K562 (cell line): ENCODE results near the gene PDZRN4. TPM values are rescaled to one million over a fixed set of nuclear protein-coding genes. Genes with fewer than 3 reads are reported as not detected.

Source experiments
- ATAC-seq: fragments of 200-7000 bp; cut with Tn5 transposase; 3 replicates; pipeline ENCODE4 v1.9.1; 2020; ENCODE audit warnings: moderate library complexity
- BruUV-seq: library from RNA; stranded (reverse); fragments of 400-500 nt; replicated peaks from 2 replicates; lab custom pipeline; 2021; lab: Mats Ljungman, UMichigan
- CTCF ChIA-PET: fragments of 300-600 bp; formaldehyde crosslinking; extraction: SDS; loops from one replicate; lab custom pipeline; 2021; ENCODE audit warnings: low intra/inter-chr PET ratio; lab: Yijun Ruan, JAX
- POLR2A ChIA-PET: fragments of 300-600, 350-650 bp; sonication (Branson Sonifier 250); formaldehyde crosslinking; extraction: SDS; loops from one replicate; lab custom pipeline; 2021; ENCODE audit warnings: antibody characterized with exemption, inconsistent platforms; lab: Yijun Ruan, JAX
- DNase-seq, 4 experiments: peaks; one replicate each; pipeline versions ENCODE4 v3.0.0 to v3.0.0-alpha.2; 2011 to 2018; ENCODE audit warnings: low spot score in 3 of 4, mixed read lengths in 3 of 4; ENCODE audit errors: extremely low read depth in 1 of 4
- FAIRE-seq: peaks from 2 replicates; lab custom pipeline; 2011; peaks lifted over from hg19 to GRCh38; lab: Jason Lieb, UNC
- H2AFZ ChIP-seq: 2 replicates; pipeline ENCODE4 v1.6.0; 2011; ENCODE audit warnings: low read depth, low read length, control low read depth, inconsistent platforms
- H3K27ac ChIP-seq: fragments of 200-600 bp; 3 replicates; pipeline ENCODE4 v1.8.0; 2011; ENCODE audit warnings: low read depth, mild to moderate bottlenecking, control low read depth, inconsistent platforms, low read length, moderate library complexity, mixed read lengths; ENCODE audit errors: extremely low read depth
- H3K27me3 ChIP-seq, 2 experiments: fragments of 300-600 bp in 1 of 2; 2 replicates in 1 of 2; 3 replicates in 1 of 2; pipeline versions ENCODE4 v1.6.0 to v1.8.0; 2011; ENCODE audit warnings: inconsistent platforms in 2 of 2, low read length in 2 of 2, mild to moderate bottlenecking in 1 of 2, mixed read lengths in 1 of 2, moderate library complexity in 1 of 2; ENCODE audit not compliant: control insufficient read depth in 2 of 2, insufficient read depth in 2 of 2
- H3K36me3 ChIP-seq: fragments of 300-600 bp; 3 replicates; pipeline ENCODE4 v1.8.0; 2011; ENCODE audit warnings: mild to moderate bottlenecking, low read length, inconsistent platforms; ENCODE audit not compliant: control insufficient read depth, insufficient read depth
- H3K4me1 ChIP-seq, 2 experiments: fragments of 200-600 bp in 1 of 2; replicated peaks in 1 of 2; 2 replicates in 1 of 2; 3 replicates in 1 of 2; pipeline versions ENCODE4 v1.5.1 to v1.8.0; 2011; ENCODE audit warnings: inconsistent platforms in 2 of 2, low read length in 2 of 2, mild to moderate bottlenecking in 1 of 2, mixed read lengths in 1 of 2, moderate library complexity in 1 of 2; ENCODE audit not compliant: control insufficient read depth in 2 of 2, insufficient read depth in 2 of 2
- H3K4me2 ChIP-seq: 2 replicates; pipeline ENCODE4 v1.6.1; 2011; ENCODE audit warnings: low read length, control low read depth, inconsistent platforms, mixed read lengths; ENCODE audit not compliant: insufficient read depth
- H3K4me3 ChIP-seq: fragments of 200-600 bp; sonication (generic), shearing (Covaris generic); 2 replicates; pipeline ENCODE4 v1.5.1; 2016; ENCODE audit warnings: control low read depth, inconsistent platforms
- H3K79me2 ChIP-seq: fragments of 200-600 bp; 3 replicates; pipeline ENCODE4 v1.8.0; 2011; ENCODE audit warnings: low read length, inconsistent platforms; ENCODE audit not compliant: control insufficient read depth, insufficient read depth
- H3K9ac ChIP-seq, 2 experiments: 2 replicates each; pipeline versions ENCODE4 v1.6.0 to v1.6.1; 2011; ENCODE audit warnings: low read depth in 2 of 2, low read length in 2 of 2, control low read depth in 1 of 2, inconsistent platforms in 1 of 2, mild to moderate bottlenecking in 1 of 2, mixed read lengths in 1 of 2; ENCODE audit not compliant: insufficient read depth in 1 of 2
- H3K9me1 ChIP-seq: one replicate; pipeline ENCODE4 v1.6.0; 2011; ENCODE audit warnings: inconsistent platforms, mild to moderate bottlenecking, low read length, moderate library complexity; ENCODE audit not compliant: control insufficient read depth, insufficient read depth
- H3K9me3 ChIP-seq: replicated peaks from 2 replicates; pipeline ENCODE4 v1.5.1; 2011; ENCODE audit warnings: low read depth, low read length, inconsistent platforms; ENCODE audit not compliant: control insufficient read depth, insufficient read depth
- H4K20me1 ChIP-seq: replicated peaks from 2 replicates; pipeline ENCODE4 v1.6.1; 2011; ENCODE audit warnings: low read length, inconsistent platforms, mixed read lengths; ENCODE audit not compliant: control insufficient read depth, insufficient read depth
- HEY1 ChIP-seq: fragments of 250-450 bp; sonication (Bioruptor Pico); IDR thresholded peaks from 2 replicates; pipeline ENCODE4 v1.5.0; 2020; ENCODE audit warnings: mild to moderate bottlenecking, moderate library complexity, borderline replicate concordance
- HMGN3 ChIP-seq: IDR thresholded peaks from 2 replicates; pipeline ENCODE4 v1.6.1; 2011; ENCODE audit warnings: borderline replicate concordance, low read depth, mild to moderate bottlenecking, mixed read lengths, low read length; ENCODE audit not compliant: insufficient read length; ENCODE audit errors: extremely low read depth
- KDM4B ChIP-seq, 2 experiments: fragments of 450-650 bp in 1 of 2; sonication (generic) in 1 of 2; IDR thresholded peaks; 2 replicates each; pipeline ENCODE4 v1.6.1; 2016 to 2017; ENCODE audit warnings: borderline replicate concordance in 2 of 2, antibody characterized with exemption in 1 of 2, low read depth in 1 of 2, mild to moderate bottlenecking in 1 of 2
- MCM3 ChIP-seq: fragments of 450-650 bp; IDR thresholded peaks from 2 replicates; pipeline ENCODE4 v1.6.1; 2016
- NFIX ChIP-seq: fragments of 250-450 bp; sonication (Bioruptor Pico); IDR thresholded peaks from 2 replicates; pipeline ENCODE4 v1.4.0; 2020; ENCODE audit warnings: low read depth, mild to moderate bottlenecking, moderate library complexity
- RBM14 ChIP-seq: fragments of 200-400 bp; formaldehyde crosslinking; IDR thresholded peaks from 2 replicates; pipeline ENCODE4 v1.6.1; 2018; ENCODE audit warnings: low read depth, mild to moderate bottlenecking, low read length, moderate library complexity, borderline replicate concordance; ENCODE audit not compliant: insufficient read depth
- TEAD2 ChIP-seq: fragments of 450-650 bp; IDR thresholded peaks from 2 replicates; pipeline ENCODE4 v1.6.1; 2016; ENCODE audit warnings: missing genetic modification characterization, control low read depth, missing compliant biosample characterization
- WGBS: fragments of 100-300 bp; shearing (Covaris generic); methylation state at CpG from one replicate; pipeline ENCODE4 v1.1.6; 2016; ENCODE audit warnings: low coverage, mixed read lengths; ENCODE audit not compliant: insufficient coverage; ENCODE audit errors: missing lambda C conversion rate; 5-methylcytosine and 5-hydroxymethylcytosine counted together
- in situ Hi-C: fragments of 300-500 bp; cut with MboI; formaldehyde crosslinking; loops from 4 replicates; pipeline ENCODE4 v1.15.0; 2018; ENCODE audit warnings: inconsistent platforms, mixed read lengths
- intact Hi-C: fragments of 100-400 bp; cut with micrococcal nuclease; formaldehyde crosslinking; loops from 2 replicates; pipeline ENCODE4 v1.14.2; 2022
- polyA plus RNA-seq, 8 experiments: library from polyadenylated mRNA; depleted of rRNA in 4 of 8; stranded (reverse) in 5 of 8; unstranded in 3 of 8; fragments of >200 nt; fragmentation: Nextera tagmentation in 2 of 8; fragmentation: Illumina TruSeq in 1 of 8; extraction: Ambion mirVana in 2 of 8; extraction: Trizol in 1 of 8; gene quantifications; 2 replicates each; pipeline versions ENCODE4 v1.2.1 to v1.2.3, GENCODE V29; 2011 to 2014; ENCODE audit warnings: inconsistent platforms in 1 of 8, missing spikeins in 1 of 8
- total RNA-seq, 7 experiments: library from RNA; depleted of rRNA in 6 of 7; stranded (reverse); fragments of >200 nt in 6 of 7; fragmentation: Illumina TruSeq in 2 of 7; extraction: Trizol in 2 of 7; gene quantifications; 2 replicates each; pipeline versions ENCODE4 v1.2.1 to v1.2.3, GENCODE V29; 2011 to 2021; ENCODE audit warnings: low replicate concordance in 1 of 7
- TF ChIP-seq, protein P1 (sequence below): sonication (generic); formaldehyde crosslinking; IDR thresholded peaks from 2 replicates; pipeline ENCODE4 v1.8.1; 2023; ENCODE audit warnings: mild to moderate bottlenecking, missing genetic modification reagents
- TF ChIP-seq, protein P2 (sequence below): fragments of 450-650 bp; formaldehyde crosslinking; IDR thresholded peaks from 2 replicates; pipeline ENCODE4 v1.4.0; 2022; ENCODE audit warnings: missing genetic modification characterization
- TF ChIP-seq, protein P3 (sequence below): fragments of 150-350 bp; conservative IDR thresholded peaks from 2 replicates; pipeline ENCODE4 v1.6.1; 2014; ENCODE audit warnings: low read length

PDZRN4 gene
- total and polyA plus RNA-seq, 9 of the 15 experiments (the other 6 are each of a cell fraction or from before 2014, with no cell fraction given), result not detected

DNA sequence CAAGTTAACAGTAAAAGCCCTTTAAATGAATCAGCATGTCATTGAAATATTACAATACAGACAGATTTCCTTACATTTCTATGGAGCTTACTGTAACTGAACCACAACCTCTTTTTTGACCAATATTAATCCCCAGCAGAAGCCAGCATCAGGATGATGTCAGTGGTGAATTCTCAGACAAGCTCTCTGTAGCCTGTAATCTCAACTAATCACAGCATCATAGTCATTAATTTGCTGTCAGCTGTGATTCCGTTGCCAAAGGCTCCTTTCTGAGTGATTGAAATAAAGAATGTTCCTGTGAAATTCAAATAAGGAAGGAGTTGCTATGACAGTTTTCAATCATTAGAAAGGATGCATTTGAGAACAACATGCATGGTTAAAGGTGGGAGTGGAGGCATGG lies 323.1 kb downstream of the PDZRN4 start:
- H3K4me3 ChIP-seq, result no peak overlapping the region
- POLR2A ChIA-PET, result no interaction called here
- H3K79me2 ChIP-seq, result no peaks in the 10 kb centered on the region
- no peak overlapping the region for H3K4me2 ChIP-seq
- TF ChIP-seq, protein P1, sequence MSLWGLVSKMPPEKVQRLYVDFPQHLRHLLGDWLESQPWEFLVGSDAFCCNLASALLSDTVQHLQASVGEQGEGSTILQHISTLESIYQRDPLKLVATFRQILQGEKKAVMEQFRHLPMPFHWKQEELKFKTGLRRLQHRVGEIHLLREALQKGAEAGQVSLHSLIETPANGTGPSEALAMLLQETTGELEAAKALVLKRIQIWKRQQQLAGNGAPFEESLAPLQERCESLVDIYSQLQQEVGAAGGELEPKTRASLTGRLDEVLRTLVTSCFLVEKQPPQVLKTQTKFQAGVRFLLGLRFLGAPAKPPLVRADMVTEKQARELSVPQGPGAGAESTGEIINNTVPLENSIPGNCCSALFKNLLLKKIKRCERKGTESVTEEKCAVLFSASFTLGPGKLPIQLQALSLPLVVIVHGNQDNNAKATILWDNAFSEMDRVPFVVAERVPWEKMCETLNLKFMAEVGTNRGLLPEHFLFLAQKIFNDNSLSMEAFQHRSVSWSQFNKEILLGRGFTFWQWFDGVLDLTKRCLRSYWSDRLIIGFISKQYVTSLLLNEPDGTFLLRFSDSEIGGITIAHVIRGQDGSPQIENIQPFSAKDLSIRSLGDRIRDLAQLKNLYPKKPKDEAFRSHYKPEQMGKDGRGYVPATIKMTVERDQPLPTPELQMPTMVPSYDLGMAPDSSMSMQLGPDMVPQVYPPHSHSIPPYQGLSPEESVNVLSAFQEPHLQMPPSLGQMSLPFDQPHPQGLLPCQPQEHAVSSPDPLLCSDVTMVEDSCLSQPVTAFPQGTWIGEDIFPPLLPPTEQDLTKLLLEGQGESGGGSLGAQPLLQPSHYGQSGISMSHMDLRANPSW (CRISPR knock-in tag), result no peak
- TF ChIP-seq MCM3 (no peak), HEY1 (no peak), KDM4B (IDR thresholded peaks at IDR 0.05; ENCODE audit: borderline replicate concordance in 2 of 2, low read depth in 1 of 2) (no peak), HMGN3 (no peak), NFIX (CRISPR knock-in tag) (no peak), TEAD2 (tag) (no peak), RBM14 (no peak)
- TF ChIP-seq, protein P2, sequence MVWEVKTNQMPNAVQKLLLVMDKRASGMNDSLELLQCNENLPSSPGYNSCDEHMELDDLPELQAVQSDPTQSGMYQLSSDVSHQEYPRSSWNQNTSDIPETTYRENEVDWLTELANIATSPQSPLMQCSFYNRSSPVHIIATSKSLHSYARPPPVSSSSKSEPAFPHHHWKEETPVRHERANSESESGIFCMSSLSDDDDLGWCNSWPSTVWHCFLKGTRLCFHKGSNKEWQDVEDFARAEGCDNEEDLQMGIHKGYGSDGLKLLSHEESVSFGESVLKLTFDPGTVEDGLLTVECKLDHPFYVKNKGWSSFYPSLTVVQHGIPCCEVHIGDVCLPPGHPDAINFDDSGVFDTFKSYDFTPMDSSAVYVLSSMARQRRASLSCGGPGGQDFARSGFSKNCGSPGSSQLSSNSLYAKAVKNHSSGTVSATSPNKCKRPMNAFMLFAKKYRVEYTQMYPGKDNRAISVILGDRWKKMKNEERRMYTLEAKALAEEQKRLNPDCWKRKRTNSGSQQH (CRISPR knock-in tag), result no peak
- TF ChIP-seq, protein P3, sequence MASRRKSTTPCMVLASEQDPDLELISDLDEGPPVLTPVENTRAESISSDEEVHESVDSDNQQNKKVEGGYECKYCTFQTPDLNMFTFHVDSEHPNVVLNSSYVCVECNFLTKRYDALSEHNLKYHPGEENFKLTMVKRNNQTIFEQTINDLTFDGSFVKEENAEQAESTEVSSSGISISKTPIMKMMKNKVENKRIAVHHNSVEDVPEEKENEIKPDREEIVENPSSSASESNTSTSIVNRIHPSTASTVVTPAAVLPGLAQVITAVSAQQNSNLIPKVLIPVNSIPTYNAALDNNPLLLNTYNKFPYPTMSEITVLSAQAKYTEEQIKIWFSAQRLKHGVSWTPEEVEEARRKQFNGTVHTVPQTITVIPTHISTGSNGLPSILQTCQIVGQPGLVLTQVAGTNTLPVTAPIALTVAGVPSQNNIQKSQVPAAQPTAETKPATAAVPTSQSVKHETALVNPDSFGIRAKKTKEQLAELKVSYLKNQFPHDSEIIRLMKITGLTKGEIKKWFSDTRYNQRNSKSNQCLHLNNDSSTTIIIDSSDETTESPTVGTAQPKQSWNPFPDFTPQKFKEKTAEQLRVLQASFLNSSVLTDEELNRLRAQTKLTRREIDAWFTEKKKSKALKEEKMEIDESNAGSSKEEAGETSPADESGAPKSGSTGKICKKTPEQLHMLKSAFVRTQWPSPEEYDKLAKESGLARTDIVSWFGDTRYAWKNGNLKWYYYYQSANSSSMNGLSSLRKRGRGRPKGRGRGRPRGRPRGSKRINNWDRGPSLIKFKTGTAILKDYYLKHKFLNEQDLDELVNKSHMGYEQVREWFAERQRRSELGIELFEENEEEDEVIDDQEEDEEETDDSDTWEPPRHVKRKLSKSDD, result no peak
- no peaks in the 10 kb centered on the region for H3K4me1 ChIP-seq
- intact Hi-C loops (no loop called here), in situ Hi-C loops (no loop called here)
- 0% methylated on average over 1 of the region's 1 CpG for WGBS
- H3K9ac ChIP-seq, result no peak overlapping the region
- no peaks in the 10 kb centered on the region for H3K36me3 ChIP-seq
- H3K27ac ChIP-seq, result no peak overlapping the region
- H2AFZ ChIP-seq, result no peak overlapping the region
- H3K9me3 ChIP-seq, result no peaks in the 10 kb centered on the region
- H4K20me1 ChIP-seq, result no peaks in the 10 kb centered on the region
- no TSS peak for BruUV-seq
- DNase-seq (no peak), FAIRE-seq (no peak), ATAC-seq (no peak)
- CTCF ChIA-PET, result no interaction called here
- H3K27me3 ChIP-seq, result no peaks in the 10 kb centered on the region
- no peaks in the 10 kb centered on the region for H3K9me1 ChIP-seq
